ENCODE results near the gene ACTBL2.
A peak's percentile ranks its signal among the peaks of the same experiment; 100 is the strongest.

Gene ACTBL2

DNA sequence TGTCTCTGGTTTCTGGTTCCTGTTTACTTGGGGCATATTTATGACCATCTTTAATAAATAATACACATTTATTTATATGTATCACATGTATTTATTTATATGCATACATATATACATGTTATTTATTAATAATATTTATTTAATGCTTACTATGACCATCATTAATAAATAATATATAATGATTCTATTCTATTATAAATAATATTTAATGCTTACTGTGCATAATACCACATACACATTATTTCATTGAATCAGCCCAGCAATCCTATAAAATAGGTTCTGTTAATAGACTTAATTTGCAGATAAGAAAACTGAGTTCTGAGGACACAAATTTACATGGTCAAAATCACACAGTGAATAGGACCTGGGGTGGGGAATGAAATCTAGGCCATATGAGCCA is 24.2 kb downstream of the ACTBL2 start:
- Histone ChIP-seq H3K9me3 (ENCODE audit: control insufficient read depth, low read length) (no peaks in the 10 kb centered on the region), H3K9ac (ENCODE audit: low read length) (no peak overlapping the region), H3K36me3 (ENCODE audit: control insufficient read depth, insufficient read depth, low read length, severe bottlenecking) (no peaks in the 10 kb centered on the region), H3K4me3 (ENCODE audit: low read length) (no peak overlapping the region), H3K27me3 (replicated peaks; ENCODE audit: control insufficient read depth, insufficient read depth, low read length) (no peaks in the 10 kb centered on the region), H3K4me1 (ENCODE audit: control insufficient read depth, insufficient read depth, low read length) (peaks cover 10% of the 10 kb centered on the region)
- no peak for DNase-seq (ENCODE audit: low read depth)

DNA sequence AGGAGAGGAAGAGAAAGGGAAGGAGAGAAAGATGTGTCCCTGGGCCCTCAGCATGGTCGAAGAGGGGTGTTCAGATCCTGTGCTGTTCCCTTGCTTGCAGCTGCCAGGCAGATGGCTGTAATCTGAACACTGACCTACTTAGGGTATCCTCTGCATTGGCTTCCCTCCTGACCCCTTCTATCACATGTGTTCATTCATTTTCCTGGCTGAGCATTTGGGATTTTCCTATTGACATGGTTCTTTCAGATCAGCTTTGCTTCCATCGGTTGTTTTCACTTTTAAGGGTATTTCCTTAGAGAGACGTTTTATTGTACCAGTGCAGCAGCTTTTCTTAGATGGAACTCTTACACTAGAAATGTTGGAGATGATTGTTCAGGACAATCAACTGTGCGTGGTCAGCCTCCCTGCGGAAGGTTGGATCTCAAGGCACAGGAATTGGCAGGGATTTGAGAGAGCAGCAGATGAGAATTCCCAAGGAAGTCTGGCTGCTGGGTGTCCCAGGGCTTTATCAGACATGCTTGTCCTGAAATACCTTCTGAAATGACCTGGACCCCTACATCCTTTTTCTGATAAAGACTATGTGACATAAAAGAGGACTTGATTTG is 26.0 kb downstream of the ACTBL2 start:
- Histone ChIP-seq H3K9me3 (ENCODE audit: control insufficient read depth, low read length) (no peaks in the 10 kb centered on the region), H3K4me3 (ENCODE audit: low read length) (no peak overlapping the region), H3K9ac (ENCODE audit: low read length) (no peak overlapping the region), H3K27me3 (replicated peaks; ENCODE audit: control insufficient read depth, insufficient read depth, low read length) (no peaks in the 10 kb centered on the region), H3K4me1 (ENCODE audit: control insufficient read depth, insufficient read depth, low read length) (peaks cover 27% of the 10 kb centered on the region), H3K36me3 (ENCODE audit: control insufficient read depth, insufficient read depth, low read length, severe bottlenecking) (no peaks in the 10 kb centered on the region)
- DNase-seq (ENCODE audit: low read depth), result no peak

DNA sequence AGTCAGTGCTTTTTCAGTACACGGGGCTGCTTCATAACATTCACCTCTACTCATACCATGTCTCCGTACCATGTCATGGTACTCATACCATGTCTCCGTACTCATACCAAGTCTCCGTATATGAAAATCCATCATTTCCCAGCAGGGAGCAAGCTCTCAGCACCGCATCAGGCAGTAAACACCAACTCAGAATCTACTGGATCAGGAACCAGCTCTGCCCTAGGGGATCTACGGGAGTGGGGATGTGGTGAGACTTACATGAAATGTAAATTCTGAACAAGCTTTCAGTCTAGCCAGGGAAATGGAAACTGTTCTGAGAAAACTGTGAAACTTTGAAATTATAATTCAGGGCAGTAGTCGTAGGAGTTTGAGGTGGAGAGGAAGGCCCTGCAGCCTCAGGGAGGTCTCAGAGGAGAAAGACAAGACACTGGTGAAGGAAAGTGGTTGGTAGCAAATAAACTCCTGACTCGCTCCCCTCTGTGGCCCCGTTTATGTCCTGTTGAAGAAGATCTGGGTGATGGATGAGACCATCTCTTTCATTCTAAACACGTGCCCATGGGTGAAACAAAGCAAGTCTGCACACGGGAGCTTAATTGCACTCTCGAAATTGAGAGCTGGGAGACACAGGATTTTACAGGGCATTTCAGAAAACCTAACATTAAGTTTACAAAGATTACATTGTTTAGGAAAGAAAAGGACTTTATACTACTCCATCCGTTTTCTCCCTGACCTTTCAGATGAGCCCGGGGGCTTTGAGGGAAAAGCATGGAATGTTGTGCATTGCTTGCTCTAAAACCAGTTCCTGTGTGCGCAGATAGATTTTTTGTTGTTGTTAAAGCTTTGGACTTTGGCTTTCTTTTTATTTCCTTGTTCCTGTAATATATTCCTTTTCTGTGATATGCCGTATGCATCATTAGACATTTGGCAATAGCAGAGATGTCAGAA is 26.8 kb downstream of the ACTBL2 start:
- H3K4me1 ChIP-seq (ENCODE audit: control insufficient read depth, insufficient read depth, low read length), result peaks cover 35% of the 10 kb centered on the region
- no peak overlapping the region for H3K9ac ChIP-seq (ENCODE audit: low read length)
- no peak overlapping the region for H3K4me3 ChIP-seq (ENCODE audit: low read length)
- DNase-seq (ENCODE audit: low read depth), result no peak
- H3K9me3 ChIP-seq (ENCODE audit: control insufficient read depth, low read length), result no peaks in the 10 kb centered on the region
- H3K36me3 ChIP-seq (ENCODE audit: control insufficient read depth, insufficient read depth, low read length, severe bottlenecking), result no peaks in the 10 kb centered on the region
- no peaks in the 10 kb centered on the region for H3K27me3 ChIP-seq (replicated peaks; ENCODE audit: control insufficient read depth, insufficient read depth, low read length)

DNA sequence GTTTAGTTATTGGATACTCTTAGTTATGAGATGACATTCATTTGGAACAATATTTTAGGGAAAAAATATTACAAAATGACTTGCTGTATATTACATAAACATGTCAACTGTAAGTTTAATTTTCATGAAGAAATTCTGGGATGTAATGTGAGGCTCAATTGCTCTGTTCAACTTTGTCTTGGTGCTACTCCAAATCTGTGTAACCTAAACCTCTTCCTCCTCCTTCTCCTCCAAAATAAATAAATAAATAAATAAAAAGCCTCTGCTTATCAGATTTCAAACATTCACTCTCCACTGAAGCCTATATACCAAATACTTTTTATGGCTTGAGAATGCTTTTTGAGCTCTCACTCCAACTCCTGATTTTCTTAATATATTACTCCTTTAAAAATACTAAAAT is 27.7 kb downstream of the ACTBL2 start:
- Histone ChIP-seq H3K9ac (ENCODE audit: low read length) (no peak overlapping the region), H3K27me3 (replicated peaks; ENCODE audit: control insufficient read depth, insufficient read depth, low read length) (no peaks in the 10 kb centered on the region), H3K36me3 (ENCODE audit: control insufficient read depth, insufficient read depth, low read length, severe bottlenecking) (no peaks in the 10 kb centered on the region), H3K4me3 (ENCODE audit: low read length) (no peak overlapping the region), H3K9me3 (ENCODE audit: control insufficient read depth, low read length) (no peaks in the 10 kb centered on the region), H3K4me1 (ENCODE audit: control insufficient read depth, insufficient read depth, low read length) (peaks cover 41% of the 10 kb centered on the region)
- peak; percentile 69 for DNase-seq (ENCODE audit: low read depth)

DNA sequence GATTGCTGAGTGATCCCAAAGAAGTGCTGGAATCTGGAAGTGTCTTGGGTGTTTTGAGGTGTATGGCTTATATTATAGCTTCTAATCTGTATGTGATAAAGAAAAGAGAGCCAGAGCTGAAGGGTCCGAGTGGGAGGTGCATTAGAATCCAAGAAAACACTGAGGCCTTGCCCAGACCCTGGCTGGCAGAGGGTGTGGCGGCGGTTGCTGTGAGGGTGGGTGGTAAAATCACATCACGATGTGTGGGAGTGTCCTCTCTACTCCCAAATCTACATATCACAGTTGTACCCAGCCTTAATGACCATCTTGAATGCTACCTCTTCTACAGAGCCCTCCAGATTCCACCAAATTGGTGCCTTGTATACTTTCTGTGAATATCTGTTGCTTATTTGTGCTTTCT is 28.9 kb downstream of the ACTBL2 start:
- DNase-seq (ENCODE audit: low read depth), result no peak
- Histone ChIP-seq H3K9ac (ENCODE audit: low read length) (no peak overlapping the region), H3K4me3 (ENCODE audit: low read length) (no peak overlapping the region), H3K27me3 (replicated peaks; ENCODE audit: control insufficient read depth, insufficient read depth, low read length) (no peaks in the 10 kb centered on the region), H3K4me1 (ENCODE audit: control insufficient read depth, insufficient read depth, low read length) (peaks cover 43% of the 10 kb centered on the region), H3K36me3 (ENCODE audit: control insufficient read depth, insufficient read depth, low read length, severe bottlenecking) (no peaks in the 10 kb centered on the region), H3K9me3 (ENCODE audit: control insufficient read depth, low read length) (no peaks in the 10 kb centered on the region)

DNA sequence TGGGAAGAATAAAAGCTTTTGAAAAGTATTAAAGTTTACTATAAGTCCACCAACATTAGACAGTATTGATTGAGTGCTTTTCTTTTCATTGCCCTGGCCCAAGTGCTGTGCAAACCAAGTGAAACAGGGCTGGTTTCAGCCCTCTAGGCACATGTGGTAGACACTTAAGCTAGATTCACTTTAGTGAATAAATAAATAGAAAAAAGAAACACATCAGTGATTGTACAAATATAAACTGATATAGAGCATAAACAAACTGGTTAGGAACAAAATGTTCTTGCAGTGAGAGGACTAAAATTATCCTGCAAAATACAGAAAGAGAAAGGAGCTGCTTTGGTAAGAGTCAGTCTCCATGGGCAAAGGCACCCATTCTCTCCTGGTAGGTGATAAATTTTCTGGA is 29.7 kb downstream of the ACTBL2 start:
- peak; percentile 44 for DNase-seq (ENCODE audit: low read depth)
- Histone ChIP-seq H3K36me3 (ENCODE audit: control insufficient read depth, insufficient read depth, low read length, severe bottlenecking) (no peaks in the 10 kb centered on the region), H3K9me3 (ENCODE audit: control insufficient read depth, low read length) (no peaks in the 10 kb centered on the region), H3K4me3 (ENCODE audit: low read length) (no peak overlapping the region), H3K4me1 (ENCODE audit: control insufficient read depth, insufficient read depth, low read length) (peaks cover 44% of the 10 kb centered on the region), H3K9ac (ENCODE audit: low read length) (peak overlapping the region; percentile 15), H3K27me3 (replicated peaks; ENCODE audit: control insufficient read depth, insufficient read depth, low read length) (no peaks in the 10 kb centered on the region)

DNA sequence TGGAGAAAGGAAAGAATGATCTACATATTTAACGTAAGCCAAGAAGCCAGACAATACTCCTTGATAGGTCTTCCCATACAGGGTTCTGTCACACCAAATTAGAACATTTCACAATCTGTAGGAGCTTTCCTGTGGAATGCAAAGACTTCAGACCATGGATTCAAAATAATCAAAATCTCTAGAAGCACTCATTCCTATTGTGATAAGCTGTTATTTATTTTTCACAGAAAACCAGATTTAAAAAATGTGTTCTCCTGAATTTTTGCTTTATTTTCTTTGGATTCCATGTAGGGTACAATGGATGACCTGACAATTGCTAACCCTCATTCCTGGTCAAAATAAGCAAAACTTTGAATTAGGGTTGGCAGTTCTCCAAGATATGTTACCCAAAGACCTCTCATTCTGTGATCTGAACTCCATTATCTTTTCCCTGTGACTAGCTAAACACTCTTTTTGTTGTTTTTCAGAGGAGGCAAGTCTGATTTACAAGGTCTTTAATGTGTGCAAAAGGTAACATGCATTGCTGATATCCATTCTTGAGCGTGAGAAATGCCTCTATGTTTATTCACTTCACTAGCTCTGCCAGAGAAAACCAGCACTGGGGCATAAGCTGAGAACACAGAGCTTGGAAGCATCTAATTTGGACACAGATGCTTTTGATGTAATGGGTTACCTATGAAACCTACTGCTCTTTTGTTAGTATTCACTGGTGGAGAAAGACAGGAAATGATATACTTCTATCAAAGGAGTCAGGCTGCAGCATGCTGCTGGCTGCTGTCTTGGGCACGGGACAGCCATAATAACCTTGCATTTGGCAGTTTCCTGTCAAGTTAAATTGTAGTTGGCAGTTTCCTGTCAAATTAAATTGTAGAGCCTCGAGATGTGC is 31.4 kb downstream of the ACTBL2 start:
- peak; percentile 83 for DNase-seq (ENCODE audit: low read depth)
- H3K4me1 ChIP-seq (ENCODE audit: control insufficient read depth, insufficient read depth, low read length), result peaks cover 39% of the 10 kb centered on the region

DNA sequence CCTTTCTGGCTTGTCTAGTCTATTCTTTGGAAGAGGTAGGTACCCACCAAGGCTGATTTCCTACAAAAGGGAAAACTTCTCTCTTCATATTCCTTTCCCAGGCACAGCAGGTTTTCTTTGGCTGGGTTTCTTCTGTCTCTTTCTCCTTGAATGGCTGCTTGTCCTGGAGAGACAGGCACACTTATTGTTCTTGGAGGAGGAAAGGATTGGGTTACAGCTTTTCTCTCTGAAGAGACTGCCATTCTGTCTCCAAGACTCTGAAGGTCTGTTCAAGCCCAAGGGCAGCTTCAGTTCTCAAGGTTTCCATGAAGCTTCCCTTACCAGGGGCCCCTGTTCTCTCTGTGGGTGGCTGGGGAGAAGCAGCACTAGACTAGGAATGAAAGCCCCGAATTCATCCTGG is 33.9 kb downstream of the ACTBL2 start:
- DNase-seq (ENCODE audit: low read depth), result no peak
- H3K36me3 ChIP-seq (ENCODE audit: control insufficient read depth, insufficient read depth, low read length, severe bottlenecking), result no peaks in the 10 kb centered on the region
- H3K4me3 ChIP-seq (ENCODE audit: low read length), result no peak overlapping the region
- H3K4me1 ChIP-seq (ENCODE audit: control insufficient read depth, insufficient read depth, low read length), result peaks cover 49% of the 10 kb centered on the region
- H3K9me3 ChIP-seq (ENCODE audit: control insufficient read depth, low read length), result no peaks in the 10 kb centered on the region
- no peaks in the 10 kb centered on the region for H3K27me3 ChIP-seq (replicated peaks; ENCODE audit: control insufficient read depth, insufficient read depth, low read length)
- no peak overlapping the region for H3K9ac ChIP-seq (ENCODE audit: low read length)

More for the DNA sequence above, 31.4 kb downstream of the ACTBL2 start:
- peak overlapping the region; percentile 43 for H3K9ac ChIP-seq (ENCODE audit: low read length)
- no peak overlapping the region for H3K4me3 ChIP-seq (ENCODE audit: low read length)
- no peaks in the 10 kb centered on the region for H3K36me3 ChIP-seq (ENCODE audit: control insufficient read depth, insufficient read depth, low read length, severe bottlenecking)
- H3K9me3 ChIP-seq (ENCODE audit: control insufficient read depth, low read length), result no peaks in the 10 kb centered on the region
- no peaks in the 10 kb centered on the region for H3K27me3 ChIP-seq (replicated peaks; ENCODE audit: control insufficient read depth, insufficient read depth, low read length)

DNA sequence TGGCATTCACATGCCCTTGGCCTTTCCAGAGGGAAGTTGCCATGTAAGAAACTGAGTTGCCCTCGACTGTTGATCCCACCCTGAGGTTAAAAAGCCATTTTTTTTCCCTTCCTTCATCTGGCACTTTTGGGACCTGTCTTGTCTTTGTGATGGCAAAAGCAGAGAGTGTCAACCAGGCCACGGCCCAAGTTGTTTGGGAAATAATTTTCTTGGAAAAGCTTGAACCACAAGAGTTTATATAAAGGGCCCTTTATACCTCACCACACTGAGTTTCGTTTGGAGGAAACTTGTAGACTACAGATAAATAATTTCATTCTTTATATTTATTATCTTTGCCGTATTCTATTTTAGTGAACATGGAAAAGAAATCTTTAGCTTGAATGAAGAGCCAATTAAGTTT is 34.3 kb downstream of the ACTBL2 start:
- Histone ChIP-seq H3K4me1 (ENCODE audit: control insufficient read depth, insufficient read depth, low read length) (peaks cover 49% of the 10 kb centered on the region), H3K27me3 (replicated peaks; ENCODE audit: control insufficient read depth, insufficient read depth, low read length) (no peaks in the 10 kb centered on the region), H3K9me3 (ENCODE audit: control insufficient read depth, low read length) (no peaks in the 10 kb centered on the region), H3K36me3 (ENCODE audit: control insufficient read depth, insufficient read depth, low read length, severe bottlenecking) (no peaks in the 10 kb centered on the region), H3K4me3 (ENCODE audit: low read length) (no peak overlapping the region), H3K9ac (ENCODE audit: low read length) (no peak overlapping the region)
- DNase-seq (ENCODE audit: low read depth), result no peak

DNA sequence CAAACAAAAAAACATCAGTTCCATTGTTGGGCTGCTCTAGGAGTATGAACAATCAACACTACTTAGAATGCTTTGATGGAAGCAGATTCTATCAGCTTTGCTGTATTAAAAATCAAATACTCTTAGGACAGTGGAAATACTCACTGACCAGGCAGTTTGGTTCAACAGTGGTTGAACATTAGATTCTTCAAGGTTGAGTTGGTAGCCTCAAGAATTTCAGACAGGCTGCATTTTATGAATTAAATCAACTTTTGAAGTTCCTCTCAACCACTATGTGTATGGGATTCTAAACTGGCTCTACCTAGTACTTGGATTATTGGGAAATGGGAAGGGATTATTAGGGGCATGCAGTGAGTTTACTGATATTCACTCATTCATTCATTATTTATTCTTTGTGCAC is 35.0 kb downstream of the ACTBL2 start:
- Histone ChIP-seq H3K4me1 (ENCODE audit: control insufficient read depth, insufficient read depth, low read length) (peaks cover 49% of the 10 kb centered on the region), H3K36me3 (ENCODE audit: control insufficient read depth, insufficient read depth, low read length, severe bottlenecking) (no peaks in the 10 kb centered on the region), H3K4me3 (ENCODE audit: low read length) (no peak overlapping the region), H3K9me3 (ENCODE audit: control insufficient read depth, low read length) (no peaks in the 10 kb centered on the region), H3K9ac (ENCODE audit: low read length) (no peak overlapping the region), H3K27me3 (replicated peaks; ENCODE audit: control insufficient read depth, insufficient read depth, low read length) (no peaks in the 10 kb centered on the region)
- peak; percentile 33 for DNase-seq (ENCODE audit: low read depth)

DNA sequence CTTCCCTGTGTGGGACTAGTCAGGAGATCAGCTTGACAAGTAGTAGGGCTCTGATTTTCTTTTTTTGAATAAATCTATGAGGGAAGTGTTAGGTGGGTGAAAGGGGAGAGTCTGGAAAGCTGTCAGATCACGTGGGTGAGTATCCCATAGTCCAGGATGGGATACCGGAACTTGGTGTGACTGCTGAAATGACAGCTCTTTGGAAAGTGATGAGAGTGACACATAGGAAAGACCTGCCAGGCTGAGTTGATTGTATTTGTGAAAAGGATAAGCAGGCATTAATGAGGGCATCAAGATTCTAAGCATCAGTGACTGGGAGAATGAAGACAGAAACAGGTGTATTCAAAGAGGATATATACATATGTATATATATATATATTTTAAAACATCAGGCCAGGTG is 35.6 kb downstream of the ACTBL2 start:
- Histone ChIP-seq H3K27me3 (replicated peaks; ENCODE audit: control insufficient read depth, insufficient read depth, low read length) (no peaks in the 10 kb centered on the region), H3K9ac (ENCODE audit: low read length) (no peak overlapping the region), H3K4me3 (ENCODE audit: low read length) (no peak overlapping the region), H3K36me3 (ENCODE audit: control insufficient read depth, insufficient read depth, low read length, severe bottlenecking) (no peaks in the 10 kb centered on the region), H3K9me3 (ENCODE audit: control insufficient read depth, low read length) (no peaks in the 10 kb centered on the region), H3K4me1 (ENCODE audit: control insufficient read depth, insufficient read depth, low read length) (peaks cover 50% of the 10 kb centered on the region)
- no peak for DNase-seq (ENCODE audit: low read depth)
